ENCODE results near the gene ATP10A. TPM values are rescaled to one million over a fixed set of nuclear protein-coding genes. Genes with fewer than 3 reads are reported as not detected.

ATP10A gene
- total and polyA plus RNA-seq, 9 of the 15 experiments (the other 6 are each of a cell fraction or from before 2014, with no cell fraction given), result 0.09 TPM; not detected in 8

GRCh38 chr15:25847051-25847450 lies 16.1 kb downstream of the ATP10A start (continued):
- no peak for TF ChIP-seq CUX1 (CRISPR knock-in tag; IDR thresholded peaks at IDR 0.05)

GRCh38 chr15:25846377-25846776 lies 16.8 kb downstream of the ATP10A start:
- FAIRE-seq (no peak), DNase-seq (ENCODE audit: extremely low read depth in 1 of 4, low spot score in 3 of 4) (no peak), ATAC-seq (no peak)
- Histone ChIP-seq H3K4me1 (replicated peaks in 1 of 2; ENCODE audit: control insufficient read depth in 2 of 2, insufficient read depth in 2 of 2, low read length in 2 of 2) (peaks cover 4% of the 10 kb centered on the region in 2 experiments; a peak in 2 of 5 replicates), H3K4me2 (ENCODE audit: insufficient read depth, low read length) (no peak overlapping the region), H3K36me3 (ENCODE audit: control insufficient read depth, insufficient read depth, low read length) (no peaks in the 10 kb centered on the region), H3K9me3 (replicated peaks; ENCODE audit: control insufficient read depth, insufficient read depth, low read depth, low read length) (no peaks in the 10 kb centered on the region), H4K20me1 (replicated peaks; ENCODE audit: control insufficient read depth, insufficient read depth, low read length) (no peaks in the 10 kb centered on the region), H3K27me3 (ENCODE audit: control insufficient read depth in 2 of 2, insufficient read depth in 2 of 2, low read length in 2 of 2) (peaks cover 0 to 19% of the 10 kb centered on the region in 2 experiments; a peak in 1 of 5 replicates), H3K27ac (ENCODE audit: extremely low read depth, low read depth, low read length) (no peak overlapping the region), H2AFZ (ENCODE audit: low read depth, low read length) (peak overlapping the region; percentile 62), H3K9ac (ENCODE audit: insufficient read depth in 1 of 2, low read depth in 2 of 2, low read length in 2 of 2) (no peak overlapping the region), H3K79me2 (ENCODE audit: control insufficient read depth, insufficient read depth, low read length) (no peaks in the 10 kb centered on the region), H3K9me1 (ENCODE audit: control insufficient read depth, insufficient read depth, low read length) (no peaks in the 10 kb centered on the region), H3K4me3 (no peak overlapping the region)
- WGBS (ENCODE audit: insufficient coverage, low coverage, missing lambda C conversion rate), result 0% methylated on average over 7 of the region's 7 CpGs
- CTCF ChIA-PET (ENCODE audit: low intra/inter-chr PET ratio), result no interaction called here
- in situ Hi-C loops (cut with MboI) (no loop called here), intact Hi-C loops (cut with micrococcal nuclease) (no loop called here)
- BruUV-seq (replicated peaks), result no TSS peak
- POLR2A ChIA-PET, result interaction anchor here (0.6 kb wide), 1 partner anchor 44 kb away, joined by 3 read pairs; no protein-coding TSS in a partner anchor
- TF ChIP-seq PHB (CRISPR knock-in tag; IDR thresholded peaks at IDR 0.05) (no peak), ATF7 (IDR thresholded peaks at IDR 0.05) (0 out of 2 replicates have a peak, but pooled peaks have one; percentile 16), U2AF2 (optimal IDR thresholded peaks at IDR 0.05; ENCODE audit: low read depth, low read length) (no peak), EP400 (IDR thresholded peaks at IDR 0.05) (peak; percentile 38; the same call in 1 of the 2 replicates), HES1 (IDR thresholded peaks at IDR 0.05; ENCODE audit: low read depth) (peak; percentile 67; the same call in 1 of the 2 replicates), MLX (CRISPR knock-in tag; conservative IDR thresholded peaks at IDR 0.05) (0 out of 4 replicates have a peak, but pooled peaks have one; percentile 72 to 82), FOXP4 (CRISPR knock-in tag; IDR thresholded peaks at IDR 0.05; ENCODE audit: borderline replicate concordance) (peak; percentile 81; the same call in 1 of the 2 replicates), USF2 (CRISPR knock-in tag; IDR thresholded peaks at IDR 0.05) (peak; percentile 1; the same call in 1 of the 2 replicates)
